ENCODE results near the gene DDX10. TPM values are rescaled to one million over a fixed set of nuclear protein-coding genes. Genes with fewer than 3 reads are reported as not detected.

The DDX10 gene
- total and polyA plus RNA-seq, 7 donors = 12.0 to 41.0 (median 18.2) TPM

- 89 to 91% methylated on average over 1 of the region's 1 CpG for WGBS, 2 donors
- Histone ChIP-seq H3K9me3 (no peaks in the 10 kb centered on the region), H3K4me3 (no peak overlapping the region), H3K27ac (no peak overlapping the region), H3K27me3 (no peaks in the 10 kb centered on the region), H3K36me3 (no peaks in the 10 kb centered on the region), H3K4me1 (no peaks in the 10 kb centered on the region)
- TF ChIP-seq POLR2AphosphoS5 (IDR thresholded peaks at IDR 0.05) = no peak
- no peak for TF ChIP-seq EP300 (IDR thresholded peaks at IDR 0.05)
- TF ChIP-seq POLR2A (IDR thresholded peaks at IDR 0.05) = no peak
- TF ChIP-seq, protein P1, sequence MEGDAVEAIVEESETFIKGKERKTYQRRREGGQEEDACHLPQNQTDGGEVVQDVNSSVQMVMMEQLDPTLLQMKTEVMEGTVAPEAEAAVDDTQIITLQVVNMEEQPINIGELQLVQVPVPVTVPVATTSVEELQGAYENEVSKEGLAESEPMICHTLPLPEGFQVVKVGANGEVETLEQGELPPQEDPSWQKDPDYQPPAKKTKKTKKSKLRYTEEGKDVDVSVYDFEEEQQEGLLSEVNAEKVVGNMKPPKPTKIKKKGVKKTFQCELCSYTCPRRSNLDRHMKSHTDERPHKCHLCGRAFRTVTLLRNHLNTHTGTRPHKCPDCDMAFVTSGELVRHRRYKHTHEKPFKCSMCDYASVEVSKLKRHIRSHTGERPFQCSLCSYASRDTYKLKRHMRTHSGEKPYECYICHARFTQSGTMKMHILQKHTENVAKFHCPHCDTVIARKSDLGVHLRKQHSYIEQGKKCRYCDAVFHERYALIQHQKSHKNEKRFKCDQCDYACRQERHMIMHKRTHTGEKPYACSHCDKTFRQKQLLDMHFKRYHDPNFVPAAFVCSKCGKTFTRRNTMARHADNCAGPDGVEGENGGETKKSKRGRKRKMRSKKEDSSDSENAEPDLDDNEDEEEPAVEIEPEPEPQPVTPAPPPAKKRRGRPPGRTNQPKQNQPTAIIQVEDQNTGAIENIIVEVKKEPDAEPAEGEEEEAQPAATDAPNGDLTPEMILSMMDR (IDR thresholded peaks at IDR 0.05) = no peak
- no peak for DNase-seq
- intact Hi-C loops (cut with DNase I) = no loop called here
Measured at GRCh38 chr11:108923413-108923812, 258.5 kb downstream of the DDX10 start.

- 88 to 93% methylated on average over 5 of the region's 5 CpGs for WGBS, 2 donors
- Histone ChIP-seq H3K27ac (no peak overlapping the region), H3K27me3 (no peaks in the 10 kb centered on the region), H3K36me3 (no peaks in the 10 kb centered on the region), H3K4me3 (no peak overlapping the region), H3K9me3 (no peaks in the 10 kb centered on the region), H3K4me1 (no peaks in the 10 kb centered on the region)
- intact Hi-C loops (cut with DNase I) = no loop called here
- TF ChIP-seq EP300 (IDR thresholded peaks at IDR 0.05) (no peak), POLR2AphosphoS5 (IDR thresholded peaks at IDR 0.05) (no peak), POLR2A (IDR thresholded peaks at IDR 0.05) (no peak)
- TF ChIP-seq, protein P1 (IDR thresholded peaks at IDR 0.05) = no peak
- DNase-seq = no peak
Measured at GRCh38 chr11:108926171-108926840, 261.4 kb downstream of the DDX10 start.

DNA sequence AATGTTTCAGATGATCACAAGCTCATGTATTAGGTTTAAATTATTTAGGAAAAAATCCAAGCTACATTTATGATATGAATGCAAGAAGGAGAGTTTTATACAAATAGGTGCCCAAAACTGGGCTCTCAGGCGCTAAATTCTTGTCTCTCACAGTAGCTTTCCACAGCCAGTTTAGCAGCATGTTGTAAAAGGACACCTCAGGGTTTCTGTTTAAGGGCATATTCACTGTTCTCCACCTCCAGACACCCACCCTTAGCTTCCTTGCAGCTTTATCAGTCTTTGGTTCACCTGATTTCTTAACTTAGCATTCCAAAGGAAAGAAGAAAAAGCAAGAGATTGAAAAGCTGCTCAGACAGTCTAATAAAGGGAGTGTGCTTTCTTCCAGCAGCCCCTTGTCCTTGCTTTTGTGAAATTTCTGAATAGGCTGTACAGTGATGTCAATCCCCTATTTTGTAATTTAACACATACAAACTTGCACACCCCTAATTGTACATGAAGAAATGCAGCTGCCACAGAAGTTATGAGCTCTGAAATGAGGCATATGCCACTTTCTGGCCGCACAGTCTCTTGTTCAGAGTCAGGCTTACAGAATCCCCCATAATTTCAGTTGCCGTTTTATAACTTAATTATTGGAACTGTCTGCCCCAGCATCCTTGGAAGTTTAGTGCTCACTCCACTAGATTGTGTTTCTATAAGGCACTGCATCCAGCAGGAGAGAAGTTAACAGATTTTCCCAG, 262.1 kb downstream of the DDX10 start:
- Histone ChIP-seq H3K4me1 (no peaks in the 10 kb centered on the region), H3K27ac (no peak overlapping the region), H3K9me3 (no peaks in the 10 kb centered on the region), H3K4me3 (no peak overlapping the region), H3K36me3 (no peaks in the 10 kb centered on the region), H3K27me3 (no peaks in the 10 kb centered on the region)
- no peak for DNase-seq
- 88 to 93% methylated on average over 3 of the region's 3 CpGs for WGBS, 2 donors
- no peak for TF ChIP-seq POLR2A (IDR thresholded peaks at IDR 0.05)
- TF ChIP-seq, protein P1 (IDR thresholded peaks at IDR 0.05) = no peak
- no peak for TF ChIP-seq EP300 (IDR thresholded peaks at IDR 0.05)
- no peak for TF ChIP-seq POLR2AphosphoS5 (IDR thresholded peaks at IDR 0.05)
- intact Hi-C loops (cut with DNase I) = no loop called here

DNA sequence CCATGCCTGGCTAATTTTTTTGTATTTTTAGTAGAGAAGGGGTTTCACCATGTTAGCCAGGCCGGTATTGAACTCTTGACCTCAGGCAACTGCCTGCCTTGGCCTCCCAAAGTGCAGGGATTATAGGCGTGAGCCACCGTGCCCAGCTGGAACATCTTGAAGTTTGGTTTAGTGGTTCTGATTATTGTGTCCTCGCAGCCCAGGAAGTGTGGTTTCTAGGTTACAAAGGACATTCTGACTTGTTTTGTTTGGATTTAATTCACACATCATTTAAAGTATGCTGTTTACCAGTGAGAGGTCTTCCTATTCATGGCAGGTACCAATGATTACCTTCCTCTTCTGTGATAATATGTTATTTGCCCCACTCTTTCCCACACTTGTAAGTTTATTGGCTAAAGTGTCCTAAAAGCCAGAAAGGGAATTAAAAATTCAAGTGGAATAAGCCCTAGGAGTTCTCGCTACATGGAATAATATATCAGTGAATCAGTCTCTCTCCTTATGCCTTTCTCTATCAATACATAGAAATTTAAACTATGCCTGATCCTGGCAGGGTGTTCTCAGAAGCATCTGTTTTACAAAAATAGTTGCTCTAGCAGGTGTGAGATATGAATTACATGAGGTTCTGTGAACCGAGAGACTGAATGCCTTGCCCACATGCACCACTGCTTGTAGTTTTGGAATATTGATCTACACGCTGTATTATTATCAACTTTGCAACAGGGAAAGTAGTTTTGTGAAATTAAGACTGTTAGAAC, 263.1 kb downstream of the DDX10 start:
- Histone ChIP-seq H3K36me3 (no peaks in the 10 kb centered on the region), H3K27ac (no peak overlapping the region), H3K27me3 (no peaks in the 10 kb centered on the region), H3K9me3 (no peaks in the 10 kb centered on the region), H3K4me1 (no peaks in the 10 kb centered on the region), H3K4me3 (no peak overlapping the region)
- no peak for TF ChIP-seq EP300 (IDR thresholded peaks at IDR 0.05)
- TF ChIP-seq, protein P1 (IDR thresholded peaks at IDR 0.05) = no peak
- intact Hi-C loops (cut with DNase I) = no loop called here
- no peak for DNase-seq
- 82 to 86% methylated on average over 7 of the region's 7 CpGs for WGBS, 2 donors
